Ovary (tissue), 3 donors: ENCODE data around the gene PSKH1.

ENCODE experiments used
- POLR2A ChIP-seq: fragments of 450-650 bp; IDR thresholded peaks from one replicate; pipeline ENCODE4 v1.6.1; 2017; ENCODE audit warnings: antibody characterized with exemption, mild to moderate bottlenecking, moderate library complexity
- TF ChIP-seq, protein P1 (sequence below), 3 donors: fragments of 450-650 bp in 2 of 3; fragments of 200-600 bp in 1 of 3; IDR thresholded peaks; one replicate each; pipeline versions ENCODE4 v1.5.1 to v1.8.0; 2016 to 2022; ENCODE audit warnings: antibody characterized with exemption in 3 of 3, mild to moderate bottlenecking in 1 of 3
- donor health status: DM: no; HTN: no; CAD: no.

GRCh38 chr16:67901734-67902133 lies 8.7 kb downstream of the PSKH1 start:
- TF ChIP-seq, protein P1, sequence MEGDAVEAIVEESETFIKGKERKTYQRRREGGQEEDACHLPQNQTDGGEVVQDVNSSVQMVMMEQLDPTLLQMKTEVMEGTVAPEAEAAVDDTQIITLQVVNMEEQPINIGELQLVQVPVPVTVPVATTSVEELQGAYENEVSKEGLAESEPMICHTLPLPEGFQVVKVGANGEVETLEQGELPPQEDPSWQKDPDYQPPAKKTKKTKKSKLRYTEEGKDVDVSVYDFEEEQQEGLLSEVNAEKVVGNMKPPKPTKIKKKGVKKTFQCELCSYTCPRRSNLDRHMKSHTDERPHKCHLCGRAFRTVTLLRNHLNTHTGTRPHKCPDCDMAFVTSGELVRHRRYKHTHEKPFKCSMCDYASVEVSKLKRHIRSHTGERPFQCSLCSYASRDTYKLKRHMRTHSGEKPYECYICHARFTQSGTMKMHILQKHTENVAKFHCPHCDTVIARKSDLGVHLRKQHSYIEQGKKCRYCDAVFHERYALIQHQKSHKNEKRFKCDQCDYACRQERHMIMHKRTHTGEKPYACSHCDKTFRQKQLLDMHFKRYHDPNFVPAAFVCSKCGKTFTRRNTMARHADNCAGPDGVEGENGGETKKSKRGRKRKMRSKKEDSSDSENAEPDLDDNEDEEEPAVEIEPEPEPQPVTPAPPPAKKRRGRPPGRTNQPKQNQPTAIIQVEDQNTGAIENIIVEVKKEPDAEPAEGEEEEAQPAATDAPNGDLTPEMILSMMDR (IDR thresholded peaks at IDR 0.05) = no peak
- TF ChIP-seq POLR2A = no peak
